Thyroid gland (tissue), 4 donors: ENCODE results near the gene SPATA13.

Experiments used
- POLR2A ChIP-seq, 2 donors: fragments of 450-650 bp; IDR thresholded peaks; one replicate each; pipeline ENCODE4 v1.6.1; 2017; ENCODE audit warnings: antibody characterized with exemption in 2 of 2, mild to moderate bottlenecking in 2 of 2, moderate library complexity in 1 of 2
- TF ChIP-seq, protein P1 (sequence below), 6 experiments: fragments of 200-600 bp in 3 of 6; fragments of 450-650 bp in 3 of 6; sonication (generic) in 3 of 6; IDR thresholded peaks; one replicate each; pipeline ENCODE4 v1.5.1; 2016 to 2019; ENCODE audit warnings: antibody characterized with exemption in 6 of 6, mild to moderate bottlenecking in 2 of 6, inconsistent platforms in 1 of 6, moderate library complexity in 1 of 6

DNA sequence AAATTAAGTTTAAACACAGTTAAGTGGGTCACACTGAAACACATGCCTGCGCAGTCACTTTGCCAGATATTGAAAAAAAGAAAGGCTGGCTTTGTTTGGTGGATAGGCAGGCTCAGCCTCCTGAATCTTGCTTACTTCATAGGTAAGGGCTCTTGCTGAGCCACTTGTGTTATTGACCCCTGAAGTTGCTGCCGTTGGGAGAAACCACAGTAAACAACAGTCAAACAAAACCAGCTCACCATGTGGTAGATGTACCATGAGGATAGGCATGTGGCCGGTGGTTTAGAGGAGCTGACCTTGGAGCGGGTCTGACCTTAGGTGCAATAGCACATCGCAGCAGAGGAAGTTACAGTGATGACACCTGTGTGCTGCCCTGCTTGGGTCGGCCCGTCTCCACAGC lies 52.2 kb downstream of the SPATA13 start:
- TF ChIP-seq, protein P1, sequence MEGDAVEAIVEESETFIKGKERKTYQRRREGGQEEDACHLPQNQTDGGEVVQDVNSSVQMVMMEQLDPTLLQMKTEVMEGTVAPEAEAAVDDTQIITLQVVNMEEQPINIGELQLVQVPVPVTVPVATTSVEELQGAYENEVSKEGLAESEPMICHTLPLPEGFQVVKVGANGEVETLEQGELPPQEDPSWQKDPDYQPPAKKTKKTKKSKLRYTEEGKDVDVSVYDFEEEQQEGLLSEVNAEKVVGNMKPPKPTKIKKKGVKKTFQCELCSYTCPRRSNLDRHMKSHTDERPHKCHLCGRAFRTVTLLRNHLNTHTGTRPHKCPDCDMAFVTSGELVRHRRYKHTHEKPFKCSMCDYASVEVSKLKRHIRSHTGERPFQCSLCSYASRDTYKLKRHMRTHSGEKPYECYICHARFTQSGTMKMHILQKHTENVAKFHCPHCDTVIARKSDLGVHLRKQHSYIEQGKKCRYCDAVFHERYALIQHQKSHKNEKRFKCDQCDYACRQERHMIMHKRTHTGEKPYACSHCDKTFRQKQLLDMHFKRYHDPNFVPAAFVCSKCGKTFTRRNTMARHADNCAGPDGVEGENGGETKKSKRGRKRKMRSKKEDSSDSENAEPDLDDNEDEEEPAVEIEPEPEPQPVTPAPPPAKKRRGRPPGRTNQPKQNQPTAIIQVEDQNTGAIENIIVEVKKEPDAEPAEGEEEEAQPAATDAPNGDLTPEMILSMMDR (IDR thresholded peaks at IDR 0.05): no peak
- peak; percentile 12 to 43 for TF ChIP-seq POLR2A (IDR thresholded peaks at IDR 0.05)
